Middle frontal gyrus (tissue), 1 donor: ENCODE data around the gene EFCC1.
"Not testable (repeated sequence)": the region's sequence is repeated elsewhere in the genome, so short reads cannot be mapped to it uniquely, and the experiment has no call there.

Source experiments
- DNase-seq: peaks from one replicate; pipeline ENCODE4 v3.0.0-alpha.2; 2015; ENCODE audit warnings: low spot score; ENCODE audit errors: extremely low spot score

The EFCC1 gene

GRCh38 chr3:129070086-129070885, 69.2 kb downstream of the EFCC1 start:
- no peak for DNase-seq

- DNase-seq, result no peak
Observed at GRCh38 chr3:129077222-129077621, 76.1 kb downstream of the EFCC1 start.

- no peak for DNase-seq
Observed at GRCh38 chr3:129078510-129078909, 77.4 kb downstream of the EFCC1 start.

- DNase-seq, result no peak
Observed at GRCh38 chr3:129081503-129081902, 80.4 kb downstream of the EFCC1 start.

GRCh38 chr3:129082026-129082425, 80.9 kb downstream of the EFCC1 start:
- no peak for DNase-seq

GRCh38 chr3:129084501-129084900, 83.4 kb downstream of the EFCC1 start:
- DNase-seq, result no peak

- no peak for DNase-seq
Observed at GRCh38 chr3:129085165-129085715, 84.1 kb downstream of the EFCC1 start.

- DNase-seq, result no peak
Observed at GRCh38 chr3:129085818-129086217, 84.7 kb downstream of the EFCC1 start.

GRCh38 chr3:129087138-129087702, 86.1 kb downstream of the EFCC1 start:
- no peak for DNase-seq

GRCh38 chr3:129087904-129088303, 86.8 kb downstream of the EFCC1 start:
- DNase-seq, result not testable (repeated sequence)

- not testable (repeated sequence) for DNase-seq
Observed at GRCh38 chr3:129088312-129088711, 87.2 kb downstream of the EFCC1 start.
